Ammon's horn (tissue), 1 donor: ENCODE results near the gene GRK3.

ENCODE experiments used
- DNase-seq: peaks from one replicate; pipeline ENCODE4 v3.0.0-alpha.2; 2016; ENCODE audit warnings: low spot score

Gene GRK3

DNA sequence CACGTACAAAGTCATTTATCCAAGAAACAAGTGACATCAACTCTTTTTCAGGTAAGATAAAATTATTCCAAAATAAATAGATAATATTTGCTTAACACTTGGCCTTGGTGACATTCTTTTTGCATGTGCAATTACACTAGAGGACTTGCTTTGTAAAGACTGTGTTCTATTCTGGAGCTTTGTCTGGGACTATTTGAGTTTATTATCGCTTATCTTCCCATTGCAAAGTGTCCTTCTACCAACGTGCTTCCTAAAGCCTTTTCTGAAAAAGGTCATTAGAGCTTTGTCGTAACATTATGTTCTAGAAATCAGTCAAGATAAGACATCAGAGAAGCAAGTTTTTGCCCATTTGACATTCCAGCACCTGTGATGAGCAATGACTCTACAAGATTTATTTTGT is 99.2 kb downstream of the GRK3 start:
- no peak for DNase-seq

DNA sequence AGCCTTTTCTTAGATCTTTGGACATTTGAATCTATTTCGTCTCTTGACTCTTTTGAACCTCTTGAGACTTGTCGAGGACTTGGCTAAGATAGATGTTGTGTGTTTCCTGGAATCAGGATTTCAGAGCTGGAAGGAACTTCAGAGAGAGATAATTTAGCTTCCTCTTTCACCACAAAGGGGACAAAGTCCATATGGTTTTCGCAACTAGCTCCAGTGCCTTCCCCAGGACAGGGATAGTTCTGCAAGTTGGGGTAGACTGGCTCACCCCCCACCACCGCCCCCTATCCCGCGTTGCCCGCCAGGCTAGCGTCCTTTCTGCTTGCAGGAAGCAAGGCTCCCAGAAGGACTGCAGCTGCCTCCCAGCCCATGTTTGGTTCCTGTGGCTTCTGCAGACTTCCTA is 101.8 kb downstream of the GRK3 start:
- no peak for DNase-seq

- DNase-seq, result no peak
These were observed 104.0 kb downstream of the GRK3 start for GRCh38 chr22:25668437-25668836.

DNA sequence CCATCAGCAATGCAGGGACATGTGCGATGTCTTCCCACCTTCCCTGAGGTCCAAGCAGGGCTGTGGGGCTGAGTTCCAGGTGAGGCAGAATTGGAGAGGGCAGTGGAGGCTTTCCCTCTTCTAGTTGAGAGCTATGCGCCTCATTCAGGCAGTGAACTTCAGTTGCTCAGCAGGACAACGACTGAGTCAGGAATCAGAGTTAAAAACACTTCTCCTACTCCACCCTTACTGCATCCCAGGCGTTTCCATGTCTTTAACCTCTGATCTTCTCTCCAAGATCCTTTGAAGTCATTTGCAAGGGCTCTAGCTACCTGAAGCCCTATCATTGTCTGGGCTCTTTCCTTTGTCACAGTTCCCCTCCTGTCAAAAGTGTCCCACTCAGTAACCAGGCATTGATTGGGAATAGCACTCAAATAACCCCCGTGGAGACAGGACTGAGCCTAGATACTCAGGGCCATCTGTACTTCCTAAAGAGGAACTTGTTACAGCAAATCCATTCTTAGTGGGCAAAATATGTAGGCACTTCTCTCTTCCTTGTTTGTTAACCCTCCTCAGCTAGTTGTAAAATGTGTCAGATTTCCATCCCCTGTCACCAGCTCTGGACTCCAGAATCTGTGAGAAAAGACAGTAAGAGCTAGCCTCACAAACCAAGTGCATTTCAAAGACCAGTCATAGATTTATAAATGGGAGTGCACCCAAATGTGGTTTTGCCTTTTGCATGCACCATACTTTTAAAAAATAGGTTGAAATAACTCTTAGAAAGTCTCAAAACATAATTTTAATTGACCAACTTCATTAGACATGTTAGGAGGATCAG is 105.0 kb downstream of the GRK3 start:
- DNase-seq, result no peak

- no peak for DNase-seq
These were observed 105.6 kb downstream of the GRK3 start for GRCh38 chr22:25670070-25670461.

DNA sequence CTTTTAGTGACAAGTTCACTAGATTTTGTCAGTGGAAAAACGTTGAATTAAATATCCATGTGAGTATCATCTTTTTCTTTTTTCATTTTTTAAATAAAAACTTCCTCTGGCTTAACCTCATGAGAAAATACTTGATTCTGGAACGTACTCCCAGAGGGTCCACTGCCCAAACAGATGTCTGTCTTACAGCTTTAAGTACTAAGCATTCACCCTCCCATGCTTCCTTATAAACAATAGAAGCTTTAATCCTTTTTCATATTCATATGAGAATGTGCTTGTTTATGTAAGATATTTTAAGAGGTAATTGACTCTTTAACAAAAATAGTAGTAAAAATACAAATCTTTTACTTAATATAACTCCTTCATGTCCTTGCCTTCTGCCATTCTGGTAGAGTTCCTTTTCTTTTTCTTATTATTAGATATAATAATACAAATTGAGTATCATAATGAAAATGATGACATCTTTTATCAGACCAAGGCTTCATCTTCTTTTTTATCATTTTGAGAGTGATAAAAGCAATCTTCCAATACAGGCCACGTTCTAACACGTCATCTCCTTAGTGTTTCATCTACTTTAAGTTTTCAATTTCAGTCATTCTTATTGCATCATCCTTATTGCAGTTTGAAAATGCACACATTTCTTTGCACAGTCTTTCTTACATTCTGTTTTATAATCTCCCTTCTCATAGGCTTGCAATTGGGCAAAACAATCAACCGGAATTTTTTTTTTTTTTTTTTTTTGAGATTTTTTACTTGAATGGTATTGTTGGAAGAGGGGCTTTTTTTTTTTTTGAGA is 108.0 kb downstream of the GRK3 start:
- no peak for DNase-seq

DNA sequence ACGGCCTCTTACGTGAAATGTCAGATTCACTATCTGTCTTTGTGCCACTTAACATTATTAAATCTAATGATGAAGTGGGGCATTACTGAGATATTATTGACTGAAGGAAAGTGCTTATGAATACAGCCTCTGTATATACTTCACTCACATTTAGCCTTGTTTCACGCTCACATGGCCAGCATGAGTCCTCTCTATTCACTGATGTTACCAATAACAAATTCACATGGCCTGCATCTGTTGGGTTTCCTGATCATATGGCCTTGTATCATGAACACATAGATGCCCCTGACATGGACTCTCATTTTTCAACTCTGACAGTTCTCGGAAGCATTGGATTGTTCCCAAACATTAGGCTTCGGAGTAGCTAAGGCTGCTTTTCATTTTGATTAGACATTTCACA is 109.2 kb downstream of the GRK3 start:
- no peak for DNase-seq

- no peak for DNase-seq
These were observed 113.2 kb downstream of the GRK3 start for GRCh38 chr22:25677631-25678030.

DNA sequence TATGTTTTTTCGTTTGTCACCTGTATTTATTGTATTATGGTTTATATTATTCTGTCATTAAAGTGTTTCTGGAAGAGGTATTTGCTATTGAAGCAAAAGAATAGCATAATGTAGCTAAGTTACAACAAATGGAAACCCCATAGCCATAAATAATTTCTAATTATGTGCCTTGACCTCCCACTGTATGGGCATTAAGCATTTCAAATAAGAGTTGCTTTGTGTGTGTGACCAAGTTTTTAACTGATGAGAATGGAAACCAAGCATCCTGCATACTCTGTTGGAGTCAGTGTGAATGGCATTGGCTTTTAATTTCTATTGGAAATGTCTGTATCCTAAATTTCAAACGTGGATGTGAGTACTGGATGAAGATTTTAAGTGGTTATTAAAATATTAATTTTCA is 115.6 kb downstream of the GRK3 start:
- DNase-seq, result no peak

DNA sequence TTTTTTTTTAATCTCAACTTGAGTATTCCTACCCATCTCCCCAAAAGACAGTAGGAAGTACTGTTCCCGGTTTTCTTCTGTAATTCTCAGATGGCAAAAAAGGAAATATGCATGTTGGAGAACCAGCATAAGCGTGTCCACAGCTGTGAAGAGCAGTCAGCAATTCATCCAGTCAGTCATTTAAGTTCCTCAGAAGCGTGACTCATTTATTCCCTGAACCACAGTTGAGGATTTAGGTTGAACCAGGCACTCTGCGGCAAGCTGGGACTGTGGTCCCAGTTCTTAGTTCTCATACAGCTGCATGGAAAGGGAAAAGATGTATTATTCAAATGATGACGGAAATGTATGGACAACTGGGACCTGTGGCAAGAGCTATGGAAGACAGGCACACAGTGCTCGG is 116.5 kb downstream of the GRK3 start:
- no peak for DNase-seq

DNA sequence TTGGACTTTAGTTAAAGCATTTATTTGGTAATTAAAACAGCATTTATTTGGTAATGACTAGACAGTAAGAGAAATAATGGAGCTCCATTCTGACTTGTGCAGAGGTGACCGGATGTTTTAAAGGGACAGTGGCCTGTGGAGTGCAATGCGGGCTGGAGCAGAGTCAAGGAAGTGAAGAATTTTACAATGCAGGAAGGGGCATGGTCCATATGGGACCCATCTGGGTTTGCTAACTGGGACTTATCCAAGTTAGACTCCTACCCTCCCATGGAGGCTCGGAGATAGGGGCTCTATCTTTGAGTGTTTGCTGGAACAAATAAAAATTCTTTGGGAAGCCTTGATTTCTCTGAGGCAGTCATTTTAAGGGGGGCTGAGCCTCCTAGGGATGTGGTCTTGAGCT is 117.6 kb downstream of the GRK3 start:
- no peak for DNase-seq

GRCh38 chr22:25688627-25689026 is 124.2 kb downstream of the GRK3 start:
- DNase-seq, result no peak

DNA sequence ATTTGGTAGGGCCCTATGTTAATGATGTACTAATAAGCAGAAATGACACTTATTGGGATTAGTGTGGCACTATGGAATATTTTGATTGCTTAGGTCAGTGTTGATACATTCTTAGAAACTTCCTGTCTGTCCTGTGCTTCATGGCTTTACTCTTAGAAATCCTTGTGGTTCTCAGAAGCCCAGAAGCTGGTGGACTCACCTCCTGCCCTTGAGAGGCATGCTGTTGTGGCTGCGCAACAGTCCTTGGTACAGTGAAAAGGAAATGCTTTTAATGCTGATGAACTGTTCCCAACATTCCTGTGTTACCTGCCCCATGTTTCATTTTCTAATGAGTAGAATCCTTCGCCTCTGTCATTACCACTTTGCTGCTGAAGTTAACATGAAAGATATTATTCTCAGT is 125.2 kb downstream of the GRK3 start:
- no peak for DNase-seq

GRCh38 chr22:25690798-25691197 is 126.3 kb downstream of the GRK3 start:
- DNase-seq, result no peak

- no peak for DNase-seq
These were observed 128.2 kb downstream of the GRK3 start for GRCh38 chr22:25692397-25693267.

DNA sequence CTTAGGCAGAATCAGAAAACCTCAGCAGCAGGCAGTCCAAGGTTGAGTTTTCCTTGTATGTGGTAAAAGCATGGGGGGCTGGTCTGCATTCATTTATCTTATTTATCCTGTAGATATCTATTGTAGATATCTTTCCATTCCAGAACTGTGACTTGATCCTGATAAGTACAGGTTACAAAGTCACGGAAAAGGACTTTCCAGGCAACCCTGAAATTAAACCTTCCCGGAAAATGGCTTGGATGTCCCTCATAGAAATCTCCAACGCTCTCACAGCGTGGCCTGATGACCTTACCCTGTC is 128.7 kb downstream of the GRK3 start:
- DNase-seq, result no peak

DNA sequence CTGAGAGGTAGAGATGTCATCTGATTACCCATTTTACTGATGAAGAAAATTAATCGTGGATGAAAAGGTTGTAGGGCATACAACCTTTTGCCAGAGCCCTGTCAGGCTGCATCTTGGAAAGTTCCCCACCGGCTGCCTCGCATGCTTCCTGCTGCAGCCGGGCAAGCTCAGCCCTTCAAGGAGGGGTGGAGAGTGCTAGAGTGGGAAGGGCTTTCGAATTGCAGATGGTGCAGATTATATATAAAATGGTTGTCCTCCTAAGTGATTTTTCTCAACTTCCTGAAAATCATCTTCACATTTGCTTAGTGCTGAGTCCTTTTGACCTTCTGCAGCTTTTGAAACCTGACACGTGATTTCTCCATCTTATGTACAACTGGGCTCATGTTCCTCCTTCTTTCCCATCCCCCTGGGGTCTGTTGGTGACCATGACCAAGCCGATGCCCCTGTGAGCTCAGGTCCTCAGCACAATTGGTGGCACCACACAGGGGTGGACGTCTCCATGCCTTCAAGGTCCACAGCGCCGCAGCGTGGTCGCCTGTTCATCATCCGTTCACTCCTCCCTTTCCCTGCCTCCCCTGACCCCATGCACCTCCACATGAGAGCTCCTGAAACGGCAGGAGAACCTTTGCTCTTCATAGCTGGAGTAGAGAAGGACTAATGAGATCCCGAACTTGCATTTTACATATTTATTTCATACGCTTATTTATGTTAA is 129.9 kb downstream of the GRK3 start:
- DNase-seq, result no peak

- DNase-seq, result no peak
These were observed 130.7 kb downstream of the GRK3 start for GRCh38 chr22:25695146-25695545.

GRCh38 chr22:25696763-25697162 is 132.3 kb downstream of the GRK3 start:
- no peak for DNase-seq

DNA sequence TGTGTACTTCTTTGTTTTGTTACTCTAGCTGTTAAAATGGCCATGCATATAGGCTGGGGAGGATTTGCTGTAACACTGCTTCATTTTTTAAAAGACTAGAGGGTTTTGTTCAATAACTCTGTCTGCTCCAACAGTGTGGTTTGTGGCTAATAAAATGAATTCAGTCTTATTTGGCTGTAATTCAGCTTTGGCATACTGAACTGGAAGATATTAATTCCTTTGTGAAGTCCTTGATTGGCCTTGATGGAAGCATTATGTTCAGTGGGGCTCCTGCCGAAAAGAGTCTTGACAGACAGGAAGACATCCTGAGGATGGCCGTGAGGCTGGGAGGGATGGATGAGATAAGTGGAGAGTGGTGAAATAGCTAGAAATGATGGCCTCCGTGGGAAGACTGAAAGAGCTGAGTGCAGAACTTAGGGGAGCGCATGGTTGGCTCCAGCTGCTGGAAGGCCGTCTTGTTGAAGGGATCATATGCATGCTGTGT is 132.7 kb downstream of the GRK3 start:
- no peak for DNase-seq

DNA sequence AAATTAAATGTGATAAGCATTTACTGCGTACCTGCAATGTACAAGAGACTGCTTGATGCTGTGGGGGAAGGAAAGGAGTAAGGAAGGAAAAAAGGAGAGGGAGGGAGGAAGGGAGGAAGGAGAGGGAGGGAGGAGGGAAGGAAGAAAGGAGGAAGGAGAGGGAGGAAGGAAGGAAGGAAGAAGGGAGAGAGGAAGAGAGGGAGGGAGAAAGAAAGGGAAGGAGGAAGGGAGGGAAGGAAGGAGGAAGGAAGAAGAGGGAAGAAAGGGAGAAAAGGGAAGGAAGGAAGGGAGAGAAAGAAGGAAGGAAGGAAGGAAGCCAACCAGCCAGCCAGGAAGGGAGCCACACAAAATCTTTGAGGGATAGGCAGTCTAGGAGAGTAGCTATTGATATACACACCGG is 133.5 kb downstream of the GRK3 start:
- DNase-seq, result no peak

GRCh38 chr22:25698461-25698860 is 134.0 kb downstream of the GRK3 start:
- DNase-seq, result no peak
